DMS114 treated with DMSO at 0.1 percent for 48 hours (cell line): ENCODE measurements around the gene DGKG.

Source experiments
- DNase-seq: peaks from one replicate; lab custom pipeline; 2025; ENCODE audit not compliant: unreplicated experiment; lab: John Stamatoyannopoulos, UW

Gene DGKG

GRCh38 chr3:186180891-186181481 is 181.0 kb downstream of the DGKG start:
- no peak for DNase-seq

GRCh38 chr3:186180151-186180550 is 181.9 kb downstream of the DGKG start:
- no peak for DNase-seq

- no peak for DNase-seq
Observed at GRCh38 chr3:186178412-186178811, 183.6 kb downstream of the DGKG start.

- DNase-seq = no peak
Observed at GRCh38 chr3:186176373-186176990, 185.6 kb downstream of the DGKG start.

GRCh38 chr3:186173224-186173815 is 188.7 kb downstream of the DGKG start:
- DNase-seq = no peak

GRCh38 chr3:186172353-186172752 is 189.7 kb downstream of the DGKG start:
- no peak for DNase-seq

GRCh38 chr3:186171521-186171920 is 190.5 kb downstream of the DGKG start:
- DNase-seq = no peak

- no peak for DNase-seq
Observed at GRCh38 chr3:186170516-186170915, 191.5 kb downstream of the DGKG start.

- DNase-seq = no peak
Observed at GRCh38 chr3:186169379-186169778, 192.7 kb downstream of the DGKG start.

GRCh38 chr3:186168976-186169375 is 193.1 kb downstream of the DGKG start:
- DNase-seq = no peak

GRCh38 chr3:186167646-186168395 is 194.2 kb downstream of the DGKG start:
- DNase-seq = no peak

GRCh38 chr3:186166491-186167288 is 195.3 kb downstream of the DGKG start:
- no peak for DNase-seq

GRCh38 chr3:186166036-186166435 is 196.0 kb downstream of the DGKG start:
- no peak for DNase-seq

- DNase-seq = no peak
Observed at GRCh38 chr3:186165331-186165730, 196.7 kb downstream of the DGKG start.

- DNase-seq = no peak
Observed at GRCh38 chr3:186164696-186165095, 197.3 kb downstream of the DGKG start.

GRCh38 chr3:186162221-186162620 is 199.8 kb downstream of the DGKG start:
- no peak for DNase-seq

GRCh38 chr3:186160691-186161243 is 201.3 kb downstream of the DGKG start:
- no peak for DNase-seq

GRCh38 chr3:186154641-186155040 is 207.4 kb downstream of the DGKG start:
- no peak for DNase-seq

GRCh38 chr3:186152889-186153292 is 209.1 kb downstream of the DGKG start:
- no peak for DNase-seq

GRCh38 chr3:186152361-186152798 is 209.7 kb downstream of the DGKG start:
- DNase-seq = no peak
